Fibroblast of the aortic adventitia (primary cell): ENCODE measurements around the gene AKR1B1. TPM values are rescaled to one million over a fixed set of nuclear protein-coding genes. Genes with fewer than 3 reads are reported as not detected.

Experiments used
- DNase-seq: peaks from one replicate; pipeline ENCODE4 v3.0.0-alpha.2; 2010; ENCODE audit warnings: low read depth
- H3K4me3 ChIP-seq: 2 replicates; pipeline ENCODE4 v1.5.1; 2011; ENCODE audit warnings: low read depth, mild to moderate bottlenecking, control low read depth, low read length, moderate library complexity
- CTCF ChIP-seq: IDR thresholded peaks from 2 replicates; pipeline ENCODE4 v1.5.1; 2011; ENCODE audit warnings: mild to moderate bottlenecking, low read length, control low read depth, inconsistent platforms; ENCODE audit not compliant: insufficient read depth
- total RNA-seq: library from RNA; depleted of rRNA; stranded (reverse); fragments of >200 nt; gene quantifications from 2 replicates; pipeline ENCODE4 v1.2.3, GENCODE V29; 2012; ENCODE audit warnings: low replicate concordance

Gene AKR1B1
- total RNA-seq, 1 donor, result 167 TPM

DNA sequence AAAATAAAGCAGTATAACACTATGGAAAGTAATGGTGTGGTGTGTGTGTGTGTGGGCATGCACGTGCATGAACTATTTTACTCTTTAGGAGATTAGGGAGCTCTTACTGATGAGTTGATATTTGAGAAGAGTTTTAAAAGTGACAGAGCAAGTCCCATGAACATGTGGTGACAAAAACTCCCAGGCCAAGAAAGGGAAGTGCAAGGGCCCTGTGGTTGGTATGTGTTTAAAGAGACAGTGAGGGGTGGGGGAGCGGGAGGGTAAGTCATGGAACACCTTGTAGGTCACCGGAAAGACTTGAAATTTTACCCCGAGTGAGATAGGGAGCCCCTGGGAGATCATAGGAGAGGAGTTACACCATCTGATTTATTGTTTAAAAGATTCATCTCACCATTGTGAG is 63.3 kb downstream of the AKR1B1 start:
- H3K4me3 ChIP-seq, result no peak overlapping the region
- DNase-seq, result no peak
- no peak for TF ChIP-seq CTCF

- TF ChIP-seq CTCF, result no peak
- no peak for DNase-seq
- no peak overlapping the region for H3K4me3 ChIP-seq
Measured at GRCh38 chr7:134394056-134394455, 64.8 kb downstream of the AKR1B1 start.

Other genes with a start within 250 kb of the AKR1B1 start
- 7.8 and 18.4 TPM in 2 replicates for gene SLC35B4, start 142.2 kb downstream of the AKR1B1 start, total RNA-seq
- 5.0 and 10.4 TPM in 2 replicates for gene AKR1B10, start 68.5 kb upstream of the AKR1B1 start, total RNA-seq
- not detected in 2 replicates for gene AKR1B15, start 90.0 kb upstream of the AKR1B1 start, total RNA-seq
- 20.0 and 52.4 TPM in 2 replicates for gene BPGM, start 187.8 kb upstream of the AKR1B1 start, total RNA-seq